Calu3 (cell line): ENCODE data around the gene ANXA4. TPM values are rescaled to one million over a fixed set of nuclear protein-coding genes. Genes with fewer than 3 reads are reported as not detected.
A peak's percentile ranks its signal among the peaks of the same experiment; 100 is the strongest.

Experiments used
- BruUV-seq: library from RNA; stranded (reverse); fragments of 400-500 nt; replicated peaks from 2 replicates; lab custom pipeline; 2021; lab: Mats Ljungman, UMichigan
- CTCF ChIA-PET: fragments of 300-600 bp; sonication (Branson Sonifier 250); formaldehyde crosslinking; loops from one replicate; lab custom pipeline; 2022; ENCODE audit warnings: antibody characterized with exemption; lab: Charles Lee
- DNase-seq: peaks from one replicate; pipeline ENCODE4 v3.0.0; 2022
- H3K27ac Mint-ChIP-seq: one replicate; pipeline ENCODE4 v1.8.0; 2022; ENCODE audit warnings: mixed read lengths; ENCODE audit not compliant: unreplicated experiment
- H3K27me3 Mint-ChIP-seq: one replicate; pipeline ENCODE4 v1.8.0; 2022; ENCODE audit warnings: mixed read lengths; ENCODE audit not compliant: unreplicated experiment
- H3K36me3 Mint-ChIP-seq: one replicate; pipeline ENCODE4 v1.8.0; 2022; ENCODE audit warnings: mild to moderate bottlenecking, moderate library complexity, mixed read lengths; ENCODE audit not compliant: insufficient read depth, unreplicated experiment
- H3K4me1 Mint-ChIP-seq: one replicate; pipeline ENCODE4 v1.8.0; 2022; ENCODE audit warnings: mild to moderate bottlenecking, low read depth, mixed read lengths; ENCODE audit not compliant: unreplicated experiment
- H3K4me3 Mint-ChIP-seq: one replicate; pipeline ENCODE4 v1.8.0; 2022; ENCODE audit warnings: mild to moderate bottlenecking, low read depth, moderate library complexity, mixed read lengths; ENCODE audit not compliant: unreplicated experiment
- H3K9me3 Mint-ChIP-seq: one replicate; pipeline ENCODE4 v1.8.0; 2022; ENCODE audit warnings: low read depth, mixed read lengths; ENCODE audit not compliant: unreplicated experiment
- intact Hi-C: fragments of 100-400 bp; cut with micrococcal nuclease; formaldehyde crosslinking; loops from one replicate; pipeline ENCODE4 v1.10.0; 2022; ENCODE audit not compliant: unreplicated experiment
- total RNA-seq: library from RNA; stranded (reverse); gene quantifications from 2 replicates; pipeline ENCODE4 v1.2.3, GENCODE V29; 2022
- TF ChIP-seq, protein P1 (sequence below): fragments of 200-600 bp; IDR thresholded peaks from one replicate; pipeline ENCODE4 v1.8.0; 2022; ENCODE audit warnings: antibody characterized with exemption; ENCODE audit not compliant: unreplicated experiment

ANXA4 gene
- total RNA-seq, 1 experiment from 2014 or later = 1,439 TPM

DNA sequence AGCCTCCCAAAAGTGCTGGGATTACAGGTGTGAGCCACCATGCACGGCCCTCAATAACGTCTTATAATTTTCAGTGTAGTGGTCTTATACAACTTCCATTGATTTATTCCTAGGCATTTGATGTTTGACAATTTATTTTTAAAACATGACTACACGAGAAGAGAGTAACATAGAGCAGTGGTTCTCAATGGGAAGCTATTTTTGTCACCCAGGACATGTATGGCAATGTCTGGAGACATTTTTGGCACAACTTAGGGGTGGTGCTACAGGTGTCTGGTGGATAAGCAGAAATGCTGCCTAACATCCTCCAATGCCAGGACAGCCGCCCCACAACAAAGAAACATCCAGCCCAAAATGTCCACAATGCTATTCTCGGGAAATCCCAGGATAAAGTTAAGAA is 12.7 kb upstream of the ANXA4 start:
- peaks cover 4% of the 10 kb centered on the region for H3K36me3 Mint-ChIP-seq
- no TSS peak for BruUV-seq
- H3K27ac Mint-ChIP-seq = no peak overlapping the region
- CTCF ChIA-PET = no interaction called here
- no peaks in the 10 kb centered on the region for H3K27me3 Mint-ChIP-seq
- TF ChIP-seq, protein P1, sequence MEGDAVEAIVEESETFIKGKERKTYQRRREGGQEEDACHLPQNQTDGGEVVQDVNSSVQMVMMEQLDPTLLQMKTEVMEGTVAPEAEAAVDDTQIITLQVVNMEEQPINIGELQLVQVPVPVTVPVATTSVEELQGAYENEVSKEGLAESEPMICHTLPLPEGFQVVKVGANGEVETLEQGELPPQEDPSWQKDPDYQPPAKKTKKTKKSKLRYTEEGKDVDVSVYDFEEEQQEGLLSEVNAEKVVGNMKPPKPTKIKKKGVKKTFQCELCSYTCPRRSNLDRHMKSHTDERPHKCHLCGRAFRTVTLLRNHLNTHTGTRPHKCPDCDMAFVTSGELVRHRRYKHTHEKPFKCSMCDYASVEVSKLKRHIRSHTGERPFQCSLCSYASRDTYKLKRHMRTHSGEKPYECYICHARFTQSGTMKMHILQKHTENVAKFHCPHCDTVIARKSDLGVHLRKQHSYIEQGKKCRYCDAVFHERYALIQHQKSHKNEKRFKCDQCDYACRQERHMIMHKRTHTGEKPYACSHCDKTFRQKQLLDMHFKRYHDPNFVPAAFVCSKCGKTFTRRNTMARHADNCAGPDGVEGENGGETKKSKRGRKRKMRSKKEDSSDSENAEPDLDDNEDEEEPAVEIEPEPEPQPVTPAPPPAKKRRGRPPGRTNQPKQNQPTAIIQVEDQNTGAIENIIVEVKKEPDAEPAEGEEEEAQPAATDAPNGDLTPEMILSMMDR = no peak
- intact Hi-C loops = loop anchor here (5.0 to 10.0 kb wide), 2 partner anchors 146 to 183 kb away; no protein-coding TSS in a partner anchor
- DNase-seq = no peak
- H3K9me3 Mint-ChIP-seq = no peaks in the 10 kb centered on the region
- no peak overlapping the region for H3K4me3 Mint-ChIP-seq
- H3K4me1 Mint-ChIP-seq = peaks cover 35% of the 10 kb centered on the region

GRCh38 chr2:69729781-69730180 is 12.2 kb upstream of the ANXA4 start:
- Mint-ChIP-seq H3K4me3 (no peak overlapping the region), H3K9me3 (no peaks in the 10 kb centered on the region), H3K36me3 (peaks cover 8% of the 10 kb centered on the region), H3K27me3 (no peaks in the 10 kb centered on the region), H3K4me1 (peaks cover 40% of the 10 kb centered on the region), H3K27ac (no peak overlapping the region)
- CTCF ChIA-PET = no interaction called here
- DNase-seq = no peak
- TF ChIP-seq, protein P1 = no peak
- no TSS peak for BruUV-seq
- intact Hi-C loops = loop anchor here (5.0 to 10.0 kb wide), 2 partner anchors 145 to 183 kb away; no protein-coding TSS in a partner anchor

DNA sequence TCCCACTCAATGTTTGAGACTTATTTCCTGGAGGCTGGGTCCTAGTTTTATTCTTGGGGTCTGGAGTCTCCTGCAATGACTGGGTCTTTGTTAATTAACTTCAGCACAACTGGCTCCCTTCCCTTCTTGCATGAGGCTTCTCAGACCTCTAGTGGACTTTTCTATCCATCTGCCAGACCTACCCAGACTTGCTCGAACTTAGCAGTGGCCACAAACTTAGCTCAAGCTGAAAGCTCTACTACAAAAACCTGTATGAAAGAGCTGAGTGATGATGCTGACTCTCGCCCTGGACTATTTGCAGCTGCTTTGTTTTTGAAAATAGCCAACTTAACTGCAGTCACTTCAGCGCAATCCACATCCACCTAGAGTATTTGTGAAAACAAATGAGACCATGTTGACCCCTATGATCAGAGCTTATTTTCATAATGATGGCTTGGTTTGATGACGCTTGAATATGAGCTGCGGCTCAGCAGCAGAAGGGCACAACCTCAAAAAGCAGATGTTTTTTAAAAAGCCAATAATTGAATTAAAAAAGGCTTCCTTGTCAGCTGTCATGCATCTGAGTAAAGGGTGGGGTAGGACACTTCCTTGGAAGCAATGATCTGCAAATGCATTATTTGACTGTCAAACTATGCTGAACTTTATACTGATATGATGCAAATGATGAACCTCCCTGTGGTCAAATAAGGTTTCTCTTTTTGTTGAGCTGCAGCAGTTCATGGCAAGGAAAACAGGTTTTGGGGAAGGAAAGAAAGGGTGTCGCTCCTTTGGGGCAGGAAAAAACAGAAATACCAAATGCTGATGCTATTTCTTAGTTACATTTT is 10.6 kb upstream of the ANXA4 start:
- peaks cover 41% of the 10 kb centered on the region for H3K4me1 Mint-ChIP-seq
- no peak overlapping the region for H3K4me3 Mint-ChIP-seq
- TF ChIP-seq, protein P1 = no peak
- DNase-seq = no peak
- no TSS peak for BruUV-seq
- H3K27me3 Mint-ChIP-seq = no peaks in the 10 kb centered on the region
- no peak overlapping the region for H3K27ac Mint-ChIP-seq
- CTCF ChIA-PET = no interaction called here
- no peaks in the 10 kb centered on the region for H3K9me3 Mint-ChIP-seq
- intact Hi-C loops = no loop called here
- peaks cover 8% of the 10 kb centered on the region for H3K36me3 Mint-ChIP-seq

DNA sequence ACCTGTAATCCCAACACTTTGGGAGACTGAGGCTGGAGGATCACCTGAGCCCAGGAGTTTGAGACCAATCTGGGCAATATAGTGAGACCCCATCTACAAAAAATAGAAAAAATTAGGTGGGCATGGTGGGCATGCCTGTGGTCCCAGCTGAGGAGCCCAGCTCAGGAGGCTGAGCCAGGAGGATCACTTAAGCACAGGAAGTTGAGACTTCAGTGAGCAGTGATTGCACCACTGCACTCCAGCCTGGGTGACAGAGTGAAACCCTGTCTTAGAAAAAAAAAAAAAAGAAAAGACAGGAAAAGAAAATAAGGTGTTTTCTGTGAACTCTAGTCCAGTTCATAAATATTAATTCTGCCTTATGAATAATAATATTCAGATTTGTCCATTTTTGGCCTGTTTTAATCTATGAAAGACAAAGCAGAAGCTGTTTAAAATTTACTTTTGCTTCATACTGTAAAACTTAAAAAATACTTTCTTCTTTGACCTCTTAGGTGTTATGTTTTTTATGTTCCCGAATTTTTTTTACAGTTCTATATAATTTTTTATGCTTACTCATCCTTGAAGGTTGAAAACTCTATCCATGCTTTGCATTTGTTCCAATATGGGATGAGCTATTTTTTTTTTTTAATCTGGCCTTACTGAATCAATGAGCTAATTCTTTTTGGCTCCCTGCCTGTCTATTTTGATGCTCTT is 8.4 kb upstream of the ANXA4 start:
- intact Hi-C loops = no loop called here
- CTCF ChIA-PET = interaction anchor here (0.6 to 1.5 kb wide), 5 partner anchors 9 to 1209 kb away, joined by 3 to 16 read pairs (median 4); no protein-coding TSS in a partner anchor
- H3K4me1 Mint-ChIP-seq = peaks cover 54% of the 10 kb centered on the region
- no peak for DNase-seq
- no peaks in the 10 kb centered on the region for H3K27me3 Mint-ChIP-seq
- BruUV-seq = no TSS peak
- no peak overlapping the region for H3K4me3 Mint-ChIP-seq
- no peaks in the 10 kb centered on the region for H3K9me3 Mint-ChIP-seq
- peak overlapping the region; percentile 94 for H3K27ac Mint-ChIP-seq
- peaks cover 8% of the 10 kb centered on the region for H3K36me3 Mint-ChIP-seq
- TF ChIP-seq, protein P1 = no peak
